Activated CD4-positive, alpha-beta T cell treated with anti-CD3 and anti-CD28 coated beads, Interleukin-2, amount 50 U/mL, for 4 hours (primary cell): ENCODE results near the gene PLRG1.

ENCODE experiments used
- DNase-seq, 2 experiments: peaks; one replicate each; pipeline ENCODE4 v3.0.0-alpha.2; 2020

PLRG1 gene

GRCh38 chr4:154517591-154517990, 32.6 kb downstream of the PLRG1 start:
- no peak for DNase-seq

GRCh38 chr4:154516318-154517029, 33.7 kb downstream of the PLRG1 start:
- DNase-seq, result no peak

GRCh38 chr4:154511981-154512380, 38.2 kb downstream of the PLRG1 start:
- no peak for DNase-seq

GRCh38 chr4:154511548-154511947, 38.7 kb downstream of the PLRG1 start:
- no peak for DNase-seq

- no peak for DNase-seq
Observed at GRCh38 chr4:154507156-154507555, 43.0 kb downstream of the PLRG1 start.

- DNase-seq, result no peak
Observed at GRCh38 chr4:154506253-154506652, 43.9 kb downstream of the PLRG1 start.

- DNase-seq, result no peak
Observed at GRCh38 chr4:154503598-154503997, 46.6 kb downstream of the PLRG1 start.

DNA sequence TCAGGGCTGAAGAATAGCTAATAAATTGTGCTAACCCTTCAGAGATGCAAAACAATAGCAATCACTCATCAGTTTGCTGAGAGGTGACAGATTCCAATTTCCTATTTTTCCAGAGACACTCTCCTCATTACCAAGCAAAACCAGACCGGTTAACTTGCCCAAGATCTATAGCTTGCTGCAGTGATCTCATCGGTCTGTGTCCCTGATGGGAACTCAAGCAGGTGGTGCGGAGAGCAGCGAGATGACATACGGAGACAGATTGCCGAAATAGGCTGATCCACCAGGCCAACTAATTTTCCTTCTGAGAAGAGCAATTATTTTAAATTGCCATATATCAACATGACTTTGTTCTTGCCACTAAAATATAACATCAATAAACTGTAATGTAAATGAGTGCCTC, 48.1 kb downstream of the PLRG1 start:
- no peak for DNase-seq

DNA sequence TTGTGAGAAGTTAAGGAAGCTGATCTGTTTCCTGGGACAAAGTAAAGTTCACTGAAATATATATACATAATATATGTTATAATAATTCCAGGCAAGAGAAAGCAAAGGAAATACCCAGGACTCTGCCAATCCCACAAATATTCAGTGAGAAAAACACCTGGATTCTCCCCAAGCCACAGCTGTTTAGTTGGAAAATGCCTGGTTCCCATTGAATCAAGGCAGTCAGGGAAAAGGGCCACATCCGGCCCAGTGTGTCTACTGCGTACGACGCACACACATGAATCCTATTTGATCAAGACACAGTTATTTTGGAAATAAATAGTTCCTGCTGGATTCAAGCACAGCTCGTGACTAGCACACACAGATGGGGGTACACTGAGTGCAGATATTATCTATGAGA, 52.3 kb downstream of the PLRG1 start:
- DNase-seq, result no peak

GRCh38 chr4:154495867-154496266, 54.3 kb downstream of the PLRG1 start:
- DNase-seq, result no peak

GRCh38 chr4:154492288-154492687, 57.9 kb downstream of the PLRG1 start:
- no peak for DNase-seq

GRCh38 chr4:154491341-154492271, 58.6 kb downstream of the PLRG1 start, which contains the start of gene DCHS2:
Gene DCHS2 (minus strand): TSS chr4:154491799. CDS start chr4:154491355, 444 bp downstream.
- no peak for DNase-seq

- no peak for DNase-seq
Observed at GRCh38 chr4:154490583-154491340, 59.4 kb downstream of the PLRG1 start.

DNA sequence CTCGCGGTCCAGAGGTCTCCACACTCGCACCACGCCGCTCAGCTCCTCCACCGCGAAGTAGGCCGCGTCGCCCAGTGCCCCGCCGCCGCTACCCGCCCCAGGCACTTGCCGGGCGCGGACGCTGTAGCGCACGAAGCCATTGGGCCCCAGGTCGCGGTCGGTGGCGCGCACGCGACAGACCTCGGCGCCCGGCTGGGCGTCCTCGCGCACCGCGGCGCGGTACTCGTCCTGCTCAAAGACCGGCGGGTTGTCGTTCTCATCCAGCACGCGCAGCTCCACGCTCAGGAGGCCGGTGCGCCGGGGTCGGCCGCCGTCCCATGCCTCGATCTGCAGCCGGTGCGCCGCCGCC, 60.0 kb downstream of the PLRG1 start:
- no peak for DNase-seq

DNA sequence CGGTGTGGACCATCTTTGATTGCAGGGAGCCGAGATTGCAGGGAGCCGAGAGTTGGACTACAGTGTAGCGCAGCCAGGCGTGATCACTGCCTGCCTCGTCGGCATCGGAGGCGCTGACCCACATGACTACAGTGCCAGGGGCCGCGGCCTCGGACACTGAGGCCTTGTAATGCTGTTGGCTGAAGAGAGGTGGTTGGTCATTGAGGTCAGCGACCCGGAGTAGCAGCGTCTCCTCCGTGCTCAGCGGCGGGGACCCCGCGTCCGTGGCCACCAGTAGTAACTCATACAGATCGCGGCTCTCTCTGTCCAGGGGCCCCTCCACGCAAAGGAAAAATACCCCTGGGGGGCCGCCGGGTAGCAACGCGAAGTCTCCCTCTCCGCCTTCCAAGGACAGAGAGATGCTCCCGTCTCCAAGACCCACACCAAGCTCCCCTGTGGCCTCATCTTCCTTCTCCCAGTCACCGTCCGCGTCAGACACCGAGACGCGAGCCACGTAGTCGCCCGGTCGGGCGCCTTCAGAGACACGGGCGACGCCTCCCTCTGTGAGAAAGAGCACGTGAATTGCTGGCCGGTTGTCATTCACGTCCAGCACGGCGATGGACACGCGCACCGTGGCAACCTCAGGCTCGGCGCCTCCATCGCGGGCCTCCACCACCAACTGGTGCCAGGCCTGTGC, 60.5 kb downstream of the PLRG1 start:
- no peak for DNase-seq

GRCh38 chr4:154487145-154487544, 63.1 kb downstream of the PLRG1 start:
- DNase-seq, result no peak

- no peak for DNase-seq
Observed at GRCh38 chr4:154485127-154485773, 65.0 kb downstream of the PLRG1 start.
